ENCODE measurements around the gene ASTN2. TPM values are rescaled to one million over a fixed set of nuclear protein-coding genes. Genes with fewer than 3 reads are reported as not detected.

Gene ASTN2
- total and polyA plus RNA-seq, 9 of the 15 experiments (the other 6 are each of a cell fraction or from before 2014, with no cell fraction given): 0.56 to 3.5 (median 1.9) TPM

DNA sequence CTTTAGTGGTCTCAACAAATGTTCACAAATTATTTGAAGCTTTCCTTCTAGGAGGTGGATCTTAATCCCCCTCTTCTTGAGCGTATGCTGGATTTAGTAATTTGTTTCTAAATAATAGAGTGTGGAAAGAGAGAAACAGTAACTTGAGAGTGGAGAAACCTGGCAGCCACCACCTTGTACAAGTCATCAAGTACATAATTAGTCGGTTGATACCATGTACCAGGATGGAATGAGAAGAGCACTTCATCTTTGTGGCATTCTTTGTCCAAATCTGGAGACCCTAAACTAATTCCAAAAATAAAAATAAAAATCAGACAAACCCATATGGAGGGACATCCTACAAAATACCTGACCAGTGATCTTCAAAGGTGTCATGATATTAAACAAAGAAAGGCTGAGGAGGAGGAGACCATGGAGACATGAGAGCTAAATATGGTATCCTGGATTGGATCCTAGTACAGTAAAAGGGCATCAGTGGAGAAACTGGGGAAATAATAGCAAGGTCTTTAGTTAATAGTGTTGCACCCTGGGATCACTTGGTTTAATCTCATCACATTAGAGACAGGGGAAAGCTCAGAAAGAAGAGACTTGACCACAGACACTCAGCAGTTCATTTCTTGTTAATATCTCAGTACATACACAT lies 147.9 kb downstream of the ASTN2 start (continued):
- TF ChIP-seq, protein P1, sequence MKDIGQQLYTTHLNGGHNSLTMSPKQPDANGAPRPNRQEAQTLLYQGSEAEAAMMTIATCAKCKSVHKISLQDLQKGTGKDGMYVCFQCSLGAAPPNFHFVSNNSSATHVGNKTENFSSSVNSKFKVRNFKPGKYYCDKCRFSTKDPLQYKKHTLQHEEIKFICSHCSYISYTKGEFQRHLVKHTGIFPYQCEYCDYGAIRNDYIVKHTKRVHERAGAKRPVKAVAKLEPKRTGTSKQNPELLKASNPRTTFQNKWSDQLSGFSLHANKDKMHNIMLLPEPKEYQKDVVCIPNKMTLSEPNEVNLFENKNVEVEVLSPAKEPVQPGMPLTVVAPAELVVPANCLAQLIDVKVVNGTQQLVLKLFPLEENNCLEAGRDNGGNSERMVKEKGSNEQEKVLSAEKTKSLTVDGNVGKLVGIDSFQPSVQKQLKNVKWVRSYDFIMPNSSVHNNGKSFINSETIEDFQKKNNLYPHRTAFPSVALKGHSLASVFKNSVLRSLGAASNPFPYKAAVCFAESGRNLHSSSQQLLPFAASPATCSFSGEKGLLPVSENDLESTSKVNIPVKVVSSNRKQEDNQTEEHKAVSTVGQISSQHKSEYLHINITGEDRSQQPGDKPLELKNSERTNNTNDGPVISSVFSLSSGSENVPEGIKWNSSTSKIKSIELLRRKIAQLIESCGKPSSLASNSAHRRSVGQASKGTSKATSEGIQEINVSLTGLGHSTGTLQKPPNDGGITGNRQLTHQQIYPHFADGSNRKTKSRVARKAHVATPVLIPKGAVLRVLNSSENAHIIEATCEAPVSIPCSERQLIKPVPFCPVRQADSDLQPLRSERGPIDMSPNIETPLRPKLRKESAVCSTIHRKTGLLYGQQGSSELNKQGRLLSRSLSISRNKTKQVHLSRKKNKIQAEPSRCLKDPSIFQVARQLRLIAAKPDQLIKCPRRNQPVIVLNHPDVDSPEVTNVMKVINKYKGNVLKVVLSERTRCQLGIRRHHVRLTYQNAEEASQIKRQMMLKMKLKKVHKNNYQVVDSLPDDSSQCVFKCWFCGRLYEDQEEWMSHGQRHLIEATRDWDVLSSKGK (CRISPR knock-in tag; IDR thresholded peaks at IDR 0.05): no peak
- TF ChIP-seq NR1H2 (CRISPR knock-in tag; IDR thresholded peaks at IDR 0.05): no peak

DNA sequence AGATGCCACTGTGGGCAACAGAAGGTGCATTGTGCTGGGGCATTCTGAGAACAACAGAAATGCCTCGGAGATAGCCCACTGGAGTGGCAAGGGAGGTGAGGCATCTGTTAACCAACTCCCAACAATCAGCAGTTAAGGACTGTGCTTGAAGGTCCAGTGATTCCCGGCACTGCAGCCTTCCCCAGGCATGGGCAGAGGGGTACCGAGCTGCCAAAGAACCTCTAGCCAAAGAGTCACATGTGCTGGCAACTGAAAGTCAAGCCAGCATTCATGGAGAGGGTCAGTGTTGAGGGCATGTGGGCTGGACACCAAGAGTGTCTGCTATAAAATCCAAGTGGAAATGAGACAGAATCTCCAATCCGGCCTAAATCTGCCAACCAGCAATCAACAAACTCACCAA lies 149.6 kb downstream of the ASTN2 start:
- Histone ChIP-seq H3K9me1 (ENCODE audit: control insufficient read depth, insufficient read depth, low read length) (no peaks in the 10 kb centered on the region), H3K9ac (ENCODE audit: insufficient read depth in 1 of 2, low read depth in 2 of 2, low read length in 2 of 2) (no peak overlapping the region), H3K4me1 (replicated peaks in 1 of 2; ENCODE audit: control insufficient read depth in 2 of 2, insufficient read depth in 2 of 2, low read length in 2 of 2) (no peaks in the 10 kb centered on the region), H3K27me3 (ENCODE audit: control insufficient read depth in 2 of 2, insufficient read depth in 2 of 2, low read length in 2 of 2) (no peaks in the 10 kb centered on the region), H2AFZ (ENCODE audit: low read depth, low read length) (no peak overlapping the region), H3K79me2 (ENCODE audit: control insufficient read depth, insufficient read depth, low read length) (no peaks in the 10 kb centered on the region), H3K27ac (ENCODE audit: extremely low read depth, low read depth, low read length) (no peak overlapping the region), H4K20me1 (replicated peaks; ENCODE audit: control insufficient read depth, insufficient read depth, low read length) (no peaks in the 10 kb centered on the region), H3K36me3 (ENCODE audit: control insufficient read depth, insufficient read depth, low read length) (no peaks in the 10 kb centered on the region), H3K9me3 (replicated peaks; ENCODE audit: control insufficient read depth, insufficient read depth, low read depth, low read length) (peaks cover 1% of the 10 kb centered on the region; the same call in 1 of the 2 replicates), H3K4me2 (ENCODE audit: insufficient read depth, low read length) (no peak overlapping the region), H3K4me3 (no peak overlapping the region)
- DNase-seq (ENCODE audit: extremely low read depth in 1 of 4, low spot score in 3 of 4): no peak
- FAIRE-seq: no peak
- POLR2A ChIA-PET: no interaction called here
- WGBS (ENCODE audit: insufficient coverage, low coverage, missing lambda C conversion rate): 4% methylated on average over 4 of the region's 4 CpGs
- no TSS peak for BruUV-seq (replicated peaks)
- CTCF ChIA-PET (ENCODE audit: low intra/inter-chr PET ratio): no interaction called here
- intact Hi-C loops (cut with micrococcal nuclease) (no loop called here), in situ Hi-C loops (cut with MboI) (no loop called here)
- no peak for ATAC-seq
- TF ChIP-seq, protein P2, sequence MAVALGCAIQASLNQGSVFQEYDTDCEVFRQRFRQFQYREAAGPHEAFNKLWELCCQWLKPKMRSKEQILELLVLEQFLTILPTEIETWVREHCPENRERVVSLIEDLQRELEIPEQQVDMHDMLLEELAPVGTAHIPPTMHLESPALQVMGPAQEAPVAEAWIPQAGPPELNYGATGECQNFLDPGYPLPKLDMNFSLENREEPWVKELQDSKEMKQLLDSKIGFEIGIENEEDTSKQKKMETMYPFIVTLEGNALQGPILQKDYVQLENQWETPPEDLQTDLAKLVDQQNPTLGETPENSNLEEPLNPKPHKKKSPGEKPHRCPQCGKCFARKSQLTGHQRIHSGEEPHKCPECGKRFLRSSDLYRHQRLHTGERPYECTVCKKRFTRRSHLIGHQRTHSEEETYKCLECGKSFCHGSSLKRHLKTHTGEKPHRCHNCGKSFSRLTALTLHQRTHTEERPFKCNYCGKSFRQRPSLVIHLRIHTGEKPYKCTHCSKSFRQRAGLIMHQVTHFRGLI (CRISPR knock-in tag; IDR thresholded peaks at IDR 0.05): no peak
- TF ChIP-seq STAT5A (IDR thresholded peaks at IDR 0.05; ENCODE audit: borderline replicate concordance, low read length): no peak
- no peak for TF ChIP-seq XRCC3 (IDR thresholded peaks at IDR 0.05)
- no peak for TF ChIP-seq ZNF12 (CRISPR knock-in tag; IDR thresholded peaks at IDR 0.05)
- no peak for TF ChIP-seq ADNP (tag; IDR thresholded peaks at IDR 0.05)
- TF ChIP-seq KDM5B (IDR thresholded peaks at IDR 0.05; ENCODE audit: insufficient replicate concordance, low read depth, low read length): no peak
- no peak for TF ChIP-seq ZNF76 (CRISPR knock-in tag; IDR thresholded peaks at IDR 0.05; ENCODE audit: borderline replicate concordance)
- TF ChIP-seq, protein P3, sequence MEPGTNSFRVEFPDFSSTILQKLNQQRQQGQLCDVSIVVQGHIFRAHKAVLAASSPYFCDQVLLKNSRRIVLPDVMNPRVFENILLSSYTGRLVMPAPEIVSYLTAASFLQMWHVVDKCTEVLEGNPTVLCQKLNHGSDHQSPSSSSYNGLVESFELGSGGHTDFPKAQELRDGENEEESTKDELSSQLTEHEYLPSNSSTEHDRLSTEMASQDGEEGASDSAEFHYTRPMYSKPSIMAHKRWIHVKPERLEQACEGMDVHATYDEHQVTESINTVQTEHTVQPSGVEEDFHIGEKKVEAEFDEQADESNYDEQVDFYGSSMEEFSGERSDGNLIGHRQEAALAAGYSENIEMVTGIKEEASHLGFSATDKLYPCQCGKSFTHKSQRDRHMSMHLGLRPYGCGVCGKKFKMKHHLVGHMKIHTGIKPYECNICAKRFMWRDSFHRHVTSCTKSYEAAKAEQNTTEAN (CRISPR knock-in tag; IDR thresholded peaks at IDR 0.05): no peak
- TF ChIP-seq ETV5 (CRISPR knock-in tag; IDR thresholded peaks at IDR 0.05; ENCODE audit: low read depth): no peak

Measured in K562 (cell line).